ENCODE data around the gene ARFGEF3. TPM values are rescaled to one million over a fixed set of nuclear protein-coding genes. Genes with fewer than 3 reads are reported as not detected.

The ARFGEF3 gene
- total RNA-seq, 3 donors from 2014 or later = 10.1 to 24.3 (median 21.1) TPM

GRCh38 chr6:138291849-138292181, 130.1 kb downstream of the ARFGEF3 start:
- Histone ChIP-seq H3K4me1 (ENCODE audit: low read depth) (no peaks in the 10 kb centered on the region), H3K36me3 (ENCODE audit: low read depth) (no peaks in the 10 kb centered on the region), H3K9me3 (no peaks in the 10 kb centered on the region), H3K4me3 (no peak overlapping the region)
- intact Hi-C loops (cut with DNase I, micrococcal nuclease) = no loop called here
- ATAC-seq (no peak), DNase-seq (no peak)
- no peak for TF ChIP-seq CTCF (IDR thresholded peaks at IDR 0.05)

GRCh38 chr6:138292482-138292881, 130.7 kb downstream of the ARFGEF3 start:
- H3K4me1 ChIP-seq (ENCODE audit: low read depth) = no peaks in the 10 kb centered on the region
- no peak overlapping the region for H3K4me3 ChIP-seq
- intact Hi-C loops (cut with DNase I, micrococcal nuclease) = no loop called here
- no peak for TF ChIP-seq CTCF (IDR thresholded peaks at IDR 0.05)
- no peaks in the 10 kb centered on the region for H3K36me3 ChIP-seq (ENCODE audit: low read depth)
- DNase-seq = no peak
- no peaks in the 10 kb centered on the region for H3K9me3 ChIP-seq
- ATAC-seq = no peak

GRCh38 chr6:138293428-138294395, 132.0 kb downstream of the ARFGEF3 start:
- no peak for DNase-seq
- Histone ChIP-seq H3K4me1 (ENCODE audit: low read depth) (no peaks in the 10 kb centered on the region), H3K9me3 (no peaks in the 10 kb centered on the region), H3K4me3 (no peak overlapping the region), H3K36me3 (ENCODE audit: low read depth) (no peaks in the 10 kb centered on the region)
- no peak for ATAC-seq
- TF ChIP-seq CTCF (IDR thresholded peaks at IDR 0.05) = no peak
- intact Hi-C loops (cut with DNase I, micrococcal nuclease) = no loop called here

GRCh38 chr6:138296381-138296780, 134.6 kb downstream of the ARFGEF3 start:
- ATAC-seq = no peak
- Histone ChIP-seq H3K4me3 (no peak overlapping the region), H3K4me1 (ENCODE audit: low read depth) (no peaks in the 10 kb centered on the region), H3K36me3 (ENCODE audit: low read depth) (no peaks in the 10 kb centered on the region), H3K9me3 (no peaks in the 10 kb centered on the region)
- no peak for TF ChIP-seq CTCF (IDR thresholded peaks at IDR 0.05)
- intact Hi-C loops (cut with DNase I, micrococcal nuclease) = no loop called here
- DNase-seq = no peak

- intact Hi-C loops (cut with DNase I, micrococcal nuclease) = no loop called here
- Histone ChIP-seq H3K9me3 (no peaks in the 10 kb centered on the region), H3K36me3 (ENCODE audit: low read depth) (no peaks in the 10 kb centered on the region), H3K4me3 (no peak overlapping the region), H3K4me1 (ENCODE audit: low read depth) (no peaks in the 10 kb centered on the region)
- no peak for TF ChIP-seq CTCF (IDR thresholded peaks at IDR 0.05)
- DNase-seq (no peak), ATAC-seq (no peak)
Measured at GRCh38 chr6:138296786-138297185, 135.0 kb downstream of the ARFGEF3 start.

Data from mucosa of descending colon (tissue), 3 donors.